NCI-H82 treated with DMSO at 0.1 percent for 48 hours (cell line): Measurements from ENCODE around the gene SIMC1.
"Not testable (repeated sequence)": the region's sequence is repeated elsewhere in the genome, so short reads cannot be mapped to it uniquely, and the experiment has no call there.

Experiments used
- DNase-seq: peaks from one replicate; lab custom pipeline; 2025; ENCODE audit not compliant: unreplicated experiment; lab: John Stamatoyannopoulos, UW

The SIMC1 gene

DNA sequence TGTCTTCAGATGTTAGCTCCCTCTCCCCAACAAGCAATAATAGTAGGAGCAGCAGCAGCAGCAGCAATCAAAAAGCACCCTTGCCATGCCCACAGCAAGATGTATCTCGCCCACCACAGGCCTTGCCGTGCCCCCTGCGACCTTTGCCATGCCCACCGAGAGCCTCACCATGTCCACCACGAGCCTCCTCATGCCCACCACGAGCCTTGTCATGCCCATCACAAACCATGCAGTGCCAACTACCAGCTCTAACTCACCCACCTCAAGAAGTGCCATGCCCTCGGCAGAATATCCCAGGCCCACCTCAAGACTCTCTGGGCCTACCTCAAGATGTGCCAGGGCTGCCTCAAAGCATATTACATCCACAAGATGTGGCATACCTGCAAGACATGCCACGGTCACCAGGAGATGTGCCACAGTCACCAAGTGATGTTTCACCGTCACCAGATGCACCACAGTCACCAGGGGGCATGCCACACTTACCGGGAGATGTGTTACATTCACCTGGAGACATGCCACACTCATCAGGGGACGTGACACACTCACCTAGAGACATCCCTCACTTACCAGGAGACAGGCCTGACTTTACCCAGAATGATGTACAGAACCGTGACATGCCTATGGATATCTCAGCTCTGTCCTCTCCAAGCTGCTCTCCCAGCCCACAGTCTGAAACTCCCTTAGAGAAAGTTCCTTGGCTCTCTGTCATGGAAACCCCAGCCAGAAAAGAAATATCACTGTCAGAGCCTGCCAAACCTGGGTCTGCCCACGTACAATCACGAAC lies 52.0 kb downstream of the SIMC1 start:
- DNase-seq: not testable (repeated sequence)

DNA sequence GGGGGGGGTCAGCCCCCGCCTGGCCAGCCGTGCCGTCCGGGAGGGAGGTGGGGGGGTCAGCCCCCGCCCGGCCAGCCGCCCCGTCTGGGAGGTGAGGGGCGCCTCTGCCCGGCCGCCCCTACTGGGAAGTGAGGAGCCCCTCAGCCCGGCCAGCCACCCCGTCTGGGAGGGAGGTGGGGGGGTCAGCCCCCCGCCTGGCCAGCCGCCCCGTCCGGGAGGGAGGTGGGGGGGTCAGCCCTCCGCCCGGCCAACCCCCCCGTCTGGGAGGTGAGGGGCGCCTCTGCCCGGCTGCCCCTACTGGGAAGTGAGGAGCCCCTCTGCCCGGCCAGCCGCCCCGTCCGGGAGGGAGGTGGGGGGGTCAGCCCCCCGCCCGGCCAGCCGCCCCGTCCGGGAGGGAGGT lies 67.1 kb downstream of the SIMC1 start:
- not testable (repeated sequence) for DNase-seq

DNA sequence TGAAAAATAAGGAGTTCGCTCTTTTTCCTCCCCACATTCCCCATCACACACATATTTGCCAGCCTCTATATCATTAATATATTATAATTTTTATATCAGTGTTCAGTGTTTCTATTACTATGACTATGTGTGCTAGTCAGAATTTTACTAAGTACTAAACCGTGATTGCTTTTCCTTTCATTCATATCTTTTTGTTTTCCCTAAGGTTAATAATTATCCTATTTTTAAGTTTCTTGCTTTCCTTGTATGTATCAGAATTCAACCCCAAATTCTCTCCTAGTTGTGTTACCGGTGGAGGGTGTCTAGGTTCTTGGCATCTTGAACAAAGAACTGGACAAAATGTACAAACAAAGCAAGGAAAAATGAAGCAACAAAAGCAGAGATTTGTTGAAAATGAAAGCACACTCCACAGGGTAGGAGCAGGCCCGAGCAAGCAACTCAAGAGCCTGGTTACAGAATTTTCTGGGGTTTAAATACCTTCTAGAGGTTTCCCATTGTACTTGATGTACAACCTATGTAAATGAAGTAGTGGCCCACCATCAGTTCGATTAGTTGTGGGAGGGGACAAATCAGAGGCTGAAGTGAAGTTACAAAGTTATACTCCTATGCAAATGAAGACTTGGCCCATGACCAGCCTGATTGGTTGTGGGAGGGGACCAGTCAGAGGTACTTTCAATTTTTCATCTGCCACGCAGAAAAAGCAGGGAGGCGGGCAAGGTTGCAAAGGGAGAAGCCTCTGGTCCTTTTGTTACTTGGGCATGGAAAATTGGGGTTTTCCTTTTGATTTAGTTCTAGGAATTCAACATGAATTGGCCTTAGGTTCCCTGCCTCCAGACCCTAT lies 79.5 kb downstream of the SIMC1 start:
- DNase-seq: no peak

DNA sequence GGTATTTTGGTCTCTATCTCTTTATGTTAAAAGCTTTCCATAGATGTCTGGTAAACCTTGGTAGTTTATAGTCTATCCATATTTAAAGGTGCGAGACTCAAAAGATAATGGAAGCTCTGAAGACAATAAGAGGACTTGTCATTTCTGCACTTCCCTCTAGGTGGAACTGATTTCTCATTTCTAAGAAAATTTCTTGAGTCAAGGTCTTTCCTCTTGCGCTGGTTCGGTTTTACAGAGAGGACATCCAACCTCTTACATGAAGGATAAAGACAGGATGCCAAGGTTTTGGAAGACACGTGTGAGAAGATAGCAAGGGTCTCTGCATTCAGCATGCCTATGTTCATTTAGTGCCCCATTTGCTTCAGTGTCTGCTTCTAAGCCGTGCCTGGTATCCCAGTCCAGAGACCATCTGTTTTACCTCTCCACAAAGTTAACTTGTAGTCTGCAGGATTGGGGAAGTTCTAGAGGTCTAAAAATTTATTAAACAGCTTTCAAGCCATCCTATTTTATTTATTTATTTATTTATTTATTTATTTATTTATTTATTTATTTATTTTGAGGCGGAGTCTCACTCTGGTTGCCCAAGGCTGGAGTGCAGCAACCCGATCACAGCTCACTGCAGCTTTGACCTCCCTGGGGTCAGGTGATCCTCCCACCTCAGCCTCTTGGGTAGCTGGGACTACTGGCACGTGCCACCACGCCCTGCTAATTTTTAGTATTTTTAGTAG lies 81.8 kb downstream of the SIMC1 start:
- no peak for DNase-seq

DNA sequence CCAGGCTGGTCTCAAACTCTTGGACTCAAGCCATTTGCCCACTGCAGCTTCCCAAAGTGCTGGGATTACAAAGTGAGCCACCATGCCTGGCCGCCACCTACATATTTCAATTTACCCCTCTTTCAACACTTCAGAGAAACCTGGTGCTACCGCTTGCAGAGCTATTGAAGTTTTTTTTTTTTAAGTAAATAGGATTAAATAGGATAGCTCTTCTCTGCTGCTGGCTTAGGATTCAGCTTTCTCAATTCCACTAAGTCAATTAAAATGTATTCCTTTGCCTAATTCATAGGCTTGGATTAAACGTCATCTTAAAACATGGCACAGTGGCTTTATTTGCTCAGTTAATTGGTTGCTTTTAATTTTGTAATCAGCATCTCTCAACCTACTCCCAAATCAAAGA lies 82.4 kb downstream of the SIMC1 start:
- peak; percentile 96 for DNase-seq

DNA sequence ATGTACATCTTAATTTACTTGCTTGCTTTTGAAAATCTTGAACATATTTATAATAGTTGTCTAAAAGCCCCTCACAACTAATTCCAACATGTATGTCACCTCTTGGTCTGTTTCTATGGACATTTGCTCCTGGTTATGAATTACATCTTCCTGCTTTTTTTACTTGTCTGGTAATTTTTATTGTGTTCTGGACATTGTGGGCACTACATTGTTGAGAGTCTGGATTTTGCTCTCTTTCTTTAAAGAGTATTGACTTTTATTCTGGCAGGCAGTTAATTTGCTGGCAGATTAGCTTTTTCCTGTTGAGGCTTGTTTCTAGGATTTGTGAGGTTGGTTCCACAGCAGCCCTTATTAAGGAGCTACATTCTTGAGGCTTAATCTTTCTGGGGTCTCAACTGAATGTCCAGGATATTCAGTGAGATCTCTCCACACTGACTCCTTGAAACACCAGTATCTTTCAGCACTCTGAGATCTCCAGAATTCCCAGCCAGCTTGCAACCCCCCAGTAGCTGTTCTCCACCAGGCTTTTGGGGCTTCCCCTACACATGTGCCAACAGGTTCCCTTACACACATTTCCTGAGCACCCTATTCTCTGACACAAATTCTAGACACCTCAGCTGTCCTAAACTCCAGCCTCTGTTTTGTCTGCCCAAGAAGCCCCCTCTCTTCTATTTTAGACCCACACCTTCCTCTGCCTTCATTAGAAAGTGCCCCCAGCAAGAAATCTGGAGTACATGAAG lies 96.0 kb downstream of the SIMC1 start:
- no peak for DNase-seq

DNA sequence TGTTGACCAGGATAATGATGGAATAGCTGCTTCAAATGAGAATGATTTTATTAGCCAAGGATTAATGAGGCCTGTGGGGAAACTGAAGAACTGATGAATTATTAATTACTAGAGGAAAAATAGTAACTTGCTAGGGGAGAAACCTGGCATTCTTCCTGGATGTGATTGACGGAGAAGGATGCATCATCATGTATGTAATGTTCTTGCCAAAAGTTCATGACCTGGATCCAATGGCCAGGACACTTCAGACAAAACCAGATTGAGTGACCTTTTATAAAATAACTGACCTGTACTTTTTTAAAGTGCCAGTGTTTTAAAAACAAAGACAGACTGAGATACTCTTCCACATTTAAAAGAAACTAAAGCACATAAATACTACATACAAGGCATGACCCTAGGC lies 99.7 kb downstream of the SIMC1 start:
- DNase-seq: no peak

DNA sequence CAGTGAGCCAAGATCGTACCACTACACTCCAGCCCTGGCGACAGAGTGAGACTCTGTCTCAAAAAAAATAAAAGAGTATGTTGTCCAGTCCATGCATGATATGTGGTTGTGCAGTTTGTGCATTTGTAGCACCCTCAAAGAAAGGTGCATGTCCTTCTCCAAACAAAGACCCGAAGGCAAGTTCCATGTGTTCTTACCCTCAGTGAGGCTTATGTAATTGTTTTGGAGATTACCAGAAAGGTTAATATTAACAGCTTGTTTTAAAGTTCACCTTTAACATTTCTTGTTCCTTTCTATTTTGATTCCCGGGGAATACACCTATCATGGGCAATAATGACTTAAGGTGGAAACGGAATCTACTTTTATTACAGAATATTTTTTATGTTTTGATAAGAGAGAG lies 101.1 kb downstream of the SIMC1 start:
- no peak for DNase-seq

DNA sequence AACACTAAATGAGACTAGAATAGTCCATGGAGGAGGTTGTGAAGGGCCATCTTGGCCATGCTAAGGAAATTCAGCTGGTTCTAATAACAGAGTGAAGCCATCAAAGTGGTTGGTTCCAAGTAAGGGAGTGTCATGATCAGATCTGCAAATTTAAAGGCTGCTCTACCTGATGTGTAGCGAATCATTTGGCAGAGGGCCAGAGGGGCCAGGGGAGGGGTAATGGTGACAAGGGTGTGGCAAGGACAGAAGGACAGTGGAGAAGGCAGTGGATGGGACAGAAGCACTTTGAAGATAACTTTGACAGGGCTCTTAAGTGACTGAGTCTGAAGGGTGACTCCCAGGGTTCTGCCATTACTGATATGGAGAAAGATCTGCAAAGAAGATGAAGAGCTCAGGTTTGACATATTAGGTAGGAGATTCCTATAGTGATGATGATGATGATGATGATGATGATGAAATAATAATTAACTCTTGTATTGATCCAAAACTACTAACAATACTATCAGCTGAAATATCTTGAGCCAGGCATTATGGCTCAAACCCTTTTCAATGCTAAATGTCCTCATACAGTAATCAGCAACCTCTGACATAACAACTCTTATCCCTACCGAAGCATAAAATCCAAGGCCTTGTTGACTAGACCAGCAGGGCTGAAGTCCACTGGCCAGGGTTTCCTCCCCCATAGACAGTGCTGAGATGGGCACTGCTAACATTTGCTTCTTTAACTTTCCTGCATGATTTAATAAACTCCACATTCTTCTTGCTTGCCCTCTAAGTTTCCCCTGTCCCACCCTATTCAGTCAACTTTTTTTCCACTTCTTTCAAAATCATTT lies 103.3 kb downstream of the SIMC1 start:
- DNase-seq: no peak

DNA sequence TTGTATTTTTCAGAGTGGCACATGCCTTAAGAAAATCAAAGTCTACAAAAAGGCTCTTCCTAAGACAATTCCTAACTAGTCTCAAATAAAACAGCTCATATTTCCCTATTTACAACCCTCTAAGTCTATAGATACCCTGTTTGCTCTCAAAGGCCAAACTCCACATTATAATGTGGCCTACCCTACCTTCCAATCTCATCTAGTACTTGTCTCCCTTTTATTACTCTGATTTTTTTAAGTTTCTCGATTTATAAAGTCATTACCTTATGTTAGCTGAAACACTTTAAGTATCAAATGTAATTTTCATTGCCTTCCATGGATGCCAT lies 103.9 kb downstream of the SIMC1 start:
- DNase-seq: no peak

DNA sequence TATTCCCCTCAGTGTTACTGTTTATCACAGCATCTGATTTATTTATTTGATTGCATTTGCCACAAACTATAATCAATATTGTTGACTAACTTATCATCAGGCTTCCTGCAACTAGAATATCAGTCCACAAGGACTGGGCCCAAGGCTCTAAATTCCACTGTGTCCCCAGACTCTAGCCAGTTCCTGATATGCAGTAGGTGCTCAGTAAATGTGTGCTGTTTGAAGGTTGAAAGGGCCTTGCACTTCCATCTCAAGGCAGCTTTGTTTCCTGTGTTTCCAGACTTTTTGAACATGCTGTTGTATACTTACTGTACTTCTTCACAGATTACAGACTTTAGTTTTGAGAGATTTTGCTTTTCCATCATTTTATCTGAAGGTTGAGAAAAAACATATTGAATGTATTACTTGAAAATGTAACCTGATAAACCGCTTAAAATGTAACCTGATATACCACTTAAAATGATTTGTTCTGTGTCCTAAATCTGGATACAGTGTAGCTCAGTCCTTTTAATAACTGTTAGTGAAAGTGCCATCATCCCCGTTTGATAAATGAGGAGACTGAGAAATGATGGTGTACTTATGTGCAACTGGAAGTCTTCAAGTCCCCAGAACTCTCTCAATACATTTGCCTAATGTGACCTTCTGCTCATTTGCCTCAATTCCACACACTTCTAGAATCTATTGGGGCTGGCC lies 104.7 kb downstream of the SIMC1 start:
- DNase-seq: no peak

DNA sequence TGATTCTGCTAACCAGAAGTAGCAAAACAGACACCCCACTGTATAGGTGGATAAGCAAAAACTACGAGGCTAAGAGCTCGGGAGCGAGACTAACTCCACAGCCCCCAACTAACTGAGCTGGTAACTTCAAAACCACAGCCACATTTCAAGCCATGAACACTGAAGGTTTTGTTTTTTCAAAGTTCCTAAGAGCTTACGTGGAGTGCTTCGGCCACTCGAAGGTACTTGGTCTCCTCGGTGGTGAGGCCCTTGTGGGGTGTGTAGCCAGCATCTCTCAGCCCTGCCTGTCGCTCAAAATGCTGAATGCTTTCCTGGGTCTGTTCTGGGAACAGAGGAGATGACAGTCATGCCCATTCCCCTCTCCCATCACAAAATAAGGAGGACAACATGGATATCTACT lies 112.2 kb downstream of the SIMC1 start:
- no peak for DNase-seq

DNA sequence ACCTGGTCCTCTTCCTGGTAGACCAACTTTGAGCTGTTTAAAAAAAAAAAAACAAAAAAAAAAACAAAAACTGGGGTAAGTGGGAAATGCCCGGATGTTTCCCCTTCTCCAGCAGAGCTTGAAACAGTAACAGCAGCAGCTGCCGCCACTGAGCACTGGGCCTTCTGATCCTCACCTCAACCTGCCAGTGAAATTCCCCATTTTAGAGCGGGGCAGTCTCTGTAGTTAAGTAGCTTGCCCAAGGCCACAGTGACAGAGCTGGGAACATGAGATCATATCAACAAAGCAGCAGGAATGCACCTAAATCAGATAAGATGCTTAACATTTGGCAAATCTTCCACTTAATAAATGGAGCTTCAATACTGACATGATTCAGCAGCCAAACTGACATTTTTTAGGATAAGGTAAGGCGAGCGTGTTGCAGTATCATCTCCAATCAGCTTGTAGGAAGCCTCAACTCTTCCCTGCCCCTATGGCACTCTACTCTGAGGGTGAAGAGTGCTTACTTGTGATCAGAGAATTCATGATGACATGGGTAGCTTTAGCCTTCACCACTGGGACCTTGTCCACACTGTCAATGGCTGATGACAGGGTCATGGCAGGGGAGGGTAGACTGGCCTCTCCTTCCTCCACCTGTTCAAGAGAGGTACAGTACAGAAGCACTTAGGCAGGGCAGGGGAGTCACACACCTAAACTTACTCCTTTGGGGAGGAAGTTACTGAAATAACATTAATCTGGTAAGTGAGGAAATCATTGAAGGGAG lies 114.1 kb downstream of the SIMC1 start:
- no peak for DNase-seq

DNA sequence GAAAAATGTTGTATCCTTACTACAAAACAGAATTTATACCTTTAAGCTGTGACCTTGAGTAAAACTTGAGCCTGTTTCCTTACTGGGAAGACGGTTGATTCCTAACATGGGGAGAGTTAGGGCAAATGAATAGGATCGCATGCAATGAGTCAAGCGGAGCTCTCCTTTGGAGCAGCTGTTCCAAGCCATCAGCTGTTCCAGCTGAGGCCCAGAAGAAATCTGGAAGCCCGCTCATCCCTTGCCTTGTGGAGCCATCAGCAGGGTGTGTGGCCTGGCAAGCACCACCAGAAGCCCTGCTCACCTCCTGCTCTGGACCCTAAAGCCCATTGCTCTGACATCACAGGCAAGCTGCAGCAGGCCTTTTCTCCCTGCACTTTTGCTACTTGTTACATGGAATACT lies 115.3 kb downstream of the SIMC1 start:
- no peak for DNase-seq

DNA sequence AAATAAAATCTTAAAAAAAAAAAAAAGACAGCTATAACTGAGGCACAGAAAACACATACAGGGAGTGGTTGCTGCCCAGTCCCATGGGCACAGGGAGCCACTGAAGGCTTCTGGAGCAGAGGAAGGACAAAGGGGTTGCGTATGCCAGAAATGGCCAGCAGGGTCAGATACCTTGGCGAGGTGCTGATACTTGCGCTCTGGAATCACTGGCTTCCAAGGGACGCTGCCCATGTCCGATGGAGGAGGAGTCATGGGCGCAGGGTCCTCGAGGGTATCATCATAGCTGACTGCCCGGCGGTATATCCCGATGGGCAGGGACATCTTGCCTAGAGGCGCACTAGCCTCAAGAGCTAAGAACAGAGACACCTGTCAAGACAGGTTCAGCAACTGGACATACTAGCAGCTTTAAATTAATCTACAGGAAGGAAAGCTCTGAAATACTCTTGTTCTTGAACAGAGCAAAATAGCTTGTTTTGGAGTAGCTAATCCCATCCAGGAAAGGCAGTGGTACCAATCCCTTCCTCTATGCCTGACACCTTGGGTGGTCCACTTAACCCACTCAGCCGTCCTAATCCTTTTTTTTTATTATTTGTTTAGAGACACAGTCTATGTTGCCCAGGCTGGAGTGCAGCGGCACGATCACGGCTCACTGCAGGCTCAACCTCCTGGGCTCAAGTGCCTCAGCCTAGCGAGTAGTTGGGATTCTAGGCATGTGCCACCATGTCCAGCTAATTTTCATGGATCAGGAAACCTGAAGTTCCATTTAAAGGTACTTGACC lies 117.4 kb downstream of the SIMC1 start:
- no peak for DNase-seq

DNA sequence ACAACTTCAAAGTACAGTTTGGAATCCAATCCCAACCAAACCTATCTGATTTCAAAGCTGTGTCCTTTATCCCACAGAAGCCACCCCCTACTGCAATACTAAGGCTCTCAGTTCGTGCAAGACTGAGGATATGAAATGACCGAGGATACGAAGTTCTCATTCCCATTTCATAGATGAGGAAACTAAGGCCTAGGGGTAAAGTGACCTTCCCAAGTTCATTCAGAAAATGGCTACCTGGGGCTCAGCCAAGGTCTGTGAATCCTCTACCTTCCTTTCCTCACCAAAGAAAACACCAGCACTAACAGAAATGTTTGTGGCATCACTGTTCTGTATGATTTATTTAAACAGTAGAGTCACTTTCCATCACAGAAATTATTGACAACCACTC lies 117.9 kb downstream of the SIMC1 start:
- no peak for DNase-seq

DNA sequence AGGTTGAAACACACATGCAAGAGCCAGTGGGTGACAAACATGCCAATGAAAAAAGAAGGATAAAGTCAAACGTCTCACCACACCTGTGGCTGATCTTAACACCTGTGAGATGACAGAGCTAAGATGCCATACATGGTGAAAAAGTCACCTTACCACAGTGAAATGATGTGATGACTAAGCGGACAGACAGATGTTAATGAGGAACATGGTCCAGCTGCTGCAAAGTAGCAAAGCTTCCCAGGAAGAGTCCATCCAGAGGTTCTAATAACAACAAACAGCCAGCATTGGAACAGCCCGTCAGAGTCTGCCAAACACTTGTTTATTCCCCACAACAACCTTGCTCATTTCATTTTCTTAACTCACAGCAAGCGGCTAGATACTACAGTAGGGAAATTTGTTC lies 121.4 kb downstream of the SIMC1 start:
- no peak for DNase-seq

DNA sequence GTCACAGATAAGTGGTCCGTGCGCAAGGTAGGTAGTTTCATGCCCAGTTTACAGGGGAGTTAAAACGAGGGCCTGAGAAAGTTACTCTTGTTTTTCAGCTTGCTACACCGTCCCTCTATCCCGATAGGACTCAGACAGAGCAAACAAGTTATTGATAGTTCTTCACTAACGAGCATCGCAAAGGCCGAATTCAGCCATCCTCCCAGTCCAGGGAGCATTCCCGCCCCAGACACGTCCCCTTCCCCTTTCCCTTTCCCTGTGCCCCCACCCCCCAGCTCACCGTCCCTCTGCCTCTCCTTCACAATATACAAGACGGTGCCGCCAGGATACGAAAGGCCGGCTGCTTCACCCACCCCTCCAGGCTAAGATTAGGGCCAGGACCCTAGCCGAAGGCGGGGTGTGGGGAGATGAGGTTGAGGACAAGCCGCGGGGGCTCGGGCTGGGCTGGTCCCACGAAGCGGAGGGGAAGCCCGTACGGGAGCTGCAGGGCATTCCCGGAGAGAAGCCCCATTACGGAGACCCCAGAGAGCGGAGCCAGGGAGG lies 122.7 kb downstream of the SIMC1 start:
- DNase-seq: no peak
